Heart left ventricle (tissue), 16 donors: ENCODE data around the gene CDT1. TPM values are rescaled to one million over a fixed set of nuclear protein-coding genes. Genes with fewer than 3 reads are reported as not detected.
A peak's percentile ranks its signal among the peaks of the same experiment; 100 is the strongest.

Experiments
- ATAC-seq, 4 donors: fragments of 200-7000 bp; cut with Tn5 transposase; one replicate each; pipeline ENCODE4 v1.9.1; 2020 to 2022; ENCODE audit warnings: moderate library complexity in 4 of 4, mild to moderate bottlenecking in 3 of 4, moderate number of reproducible peaks in 1 of 4
- DNase-seq, 5 donors: peaks; one replicate each; pipeline ENCODE4 v3.0.0-alpha.2; 2020
- H3K27ac ChIP-seq, 12 donors: fragments of 200-600 bp; sonication (generic) in 4 of 12; one replicate each; pipeline versions ENCODE4 v1.5.0 to v1.8.0; 2016 to 2022; ENCODE audit warnings: mild to moderate bottlenecking in 2 of 12
- H3K27me3 ChIP-seq, 9 donors: fragments of 200-600 bp; sonication (generic) in 2 of 9; one replicate each; pipeline versions ENCODE4 v1.5.1 to v1.8.0; 2016 to 2022; ENCODE audit warnings: mild to moderate bottlenecking in 3 of 9
- H3K36me3 ChIP-seq, 9 donors: fragments of 200-600 bp; sonication (generic) in 2 of 9; one replicate each; pipeline versions ENCODE4 v1.5.0 to v1.8.0; 2018 to 2022; ENCODE audit warnings: mild to moderate bottlenecking in 2 of 9
- H3K4me1 ChIP-seq, 12 donors: fragments of 200-600 bp; sonication (generic) in 4 of 12; one replicate each; pipeline versions ENCODE4 v1.5.0 to v1.8.0; 2016 to 2022; ENCODE audit warnings: mild to moderate bottlenecking in 3 of 12
- H3K4me3 ChIP-seq, 12 donors: fragments of 200-600 bp; sonication (generic) in 4 of 12; one replicate each; pipeline versions ENCODE4 v1.5.0 to v1.8.0; 2017 to 2022; ENCODE audit warnings: mild to moderate bottlenecking in 9 of 12, moderate library complexity in 4 of 12
- H3K9me3 ChIP-seq, 12 donors: fragments of 200-600 bp; sonication (generic) in 4 of 12; one replicate each; pipeline versions ENCODE4 v1.5.0 to v1.8.0; 2016 to 2022; ENCODE audit warnings: mild to moderate bottlenecking in 1 of 12
- POLR2A ChIP-seq, 2 donors: fragments of 450-650 bp; IDR thresholded peaks; one replicate each; pipeline ENCODE4 v1.6.1; 2017; ENCODE audit warnings: antibody characterized with exemption in 2 of 2, mild to moderate bottlenecking in 2 of 2, moderate library complexity in 2 of 2
- WGBS, 4 donors: extraction: QIAGEN DNeasy Blood & Tissue Kit in 2 of 4; methylation state at CpG; one replicate each; pipeline versions ENCODE4 v1.1.5 to v1.1.7; 2013 to 2018; 5-methylcytosine and 5-hydroxymethylcytosine counted together
- intact Hi-C, 10 donors: fragments of 100-400 bp; cut with DNase I; formaldehyde crosslinking; loops; one replicate each; pipeline versions ENCODE4 v1.11.1 to v1.14.2; 2022
- polyA plus RNA-seq, 2 donors: library from polyadenylated mRNA; stranded (reverse); fragments of 200-250 nt; gene quantifications; one replicate each; pipeline ENCODE4 v1.2.3, GENCODE V29; 2013
- total RNA-seq, 9 donors: library from RNA; depleted of rRNA in 2 of 9; stranded (reverse); fragments of >200 nt in 2 of 9; fragmentation: NEBNext Ultra II Directional in 3 of 9; extraction: Animal tissue kit (Norgen Biotek cat#: 25700) in 3 of 9; gene quantifications; one replicate each; pipeline versions ENCODE4 v1.1.0 to v1.2.4, GENCODE V29; 2016 to 2023
- TF ChIP-seq, protein P1 (sequence below), 12 donors: fragments of 200-600 bp; sonication (generic) in 4 of 12; IDR thresholded peaks; one replicate each; pipeline versions ENCODE4 v1.5.0 to v1.8.0; 2018 to 2022; ENCODE audit warnings: antibody characterized with exemption in 12 of 12, mild to moderate bottlenecking in 5 of 12
- donor health status: ischemic (EF 13 %, LVEDD 7.1; RV severe dilation, severe dysfunction).
- donor health status: healthy with polysubstance abuse.
- donor health status: DM: no; HTN: yes; CAD: no.
- donor health status: DM: no; HTN: no; CAD: no.
- donor health status: ischemic (EF 25% LVEDD 6.9; RV normal size, moderate dysfunction).
- donor health status: ischemic (EF 25% LVEDD 5.7; RV mildly dilated, moderate dysfunction).
- donor health status: healthy.
- donor health status: DM: yes; HTN: yes; CAD: no.
- donor health status: ischemic (EF 35%, LVEDD 5.7; RV mildly dilated, moderate dysfunction).
- donor health status: nonischemic (EF 11% LVEDD 7.7; RV severe dilation, severe dysfunction).
- donor health status: DM: yes; HTN: yes; CAD: no.
- donor health status: PGD.
- donor health status: ischemic (EF 29% LVEDD 5.4; RV normal size, mild dysfunction).
- donor health status: nonischemic (EF 23%, LVEDD 6.1; RV moderate dilation, normal function).

The CDT1 gene
- total and polyA plus RNA-seq, 11 donors = 0.19 to 6.1 (median 0.61) TPM

DNA sequence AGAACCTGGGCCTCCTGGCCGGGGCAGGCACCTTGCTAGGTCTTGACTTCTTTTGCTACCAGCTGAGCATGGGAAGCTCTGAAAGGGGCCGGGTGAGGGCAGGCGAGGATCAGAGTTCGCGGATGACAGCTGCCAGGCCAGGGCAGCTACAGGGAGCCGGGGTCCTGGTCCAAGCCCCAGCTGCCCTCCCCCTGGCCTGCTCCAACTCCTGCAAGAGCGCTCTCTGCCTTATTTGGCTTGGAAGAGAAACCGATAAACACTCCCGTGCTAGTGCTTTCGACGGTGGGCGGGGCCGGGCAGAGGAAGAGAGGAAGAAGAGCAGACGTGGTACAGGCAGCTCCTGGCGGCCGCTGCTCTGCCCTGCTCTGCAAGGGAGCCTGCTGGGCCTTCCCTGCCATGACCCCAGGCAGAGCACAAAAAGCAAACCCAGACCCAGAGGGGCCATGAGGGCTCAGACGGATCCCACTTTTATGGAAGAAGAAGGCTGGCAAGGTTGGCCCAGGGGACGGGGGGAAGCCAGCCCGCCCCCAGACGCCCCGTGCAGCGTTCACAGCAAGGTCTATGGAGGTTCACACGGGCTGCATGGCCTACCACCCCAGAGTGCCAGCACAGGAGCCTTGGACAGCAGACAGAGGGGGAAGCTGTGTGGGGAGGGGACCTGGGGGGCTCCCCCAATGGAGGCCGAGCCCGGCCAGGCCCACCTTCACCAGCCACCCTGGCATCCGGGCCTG is 44.2 kb upstream of the CDT1 start:
- peaks cover 0 to 15% (median 0%) of the 10 kb centered on the region in 12 donors for H3K9me3 ChIP-seq
- intact Hi-C loops = no loop called here
- peak overlapping the region in 2 of 12 donors; percentile 32 to 92 for H3K27ac ChIP-seq
- WGBS, 4 donors = 49 to 56% (median 55%) methylated on average over 10 to 26 of the region's 26 CpGs
- TF ChIP-seq POLR2A (IDR thresholded peaks at IDR 0.05) = no peak
- TF ChIP-seq, protein P1, sequence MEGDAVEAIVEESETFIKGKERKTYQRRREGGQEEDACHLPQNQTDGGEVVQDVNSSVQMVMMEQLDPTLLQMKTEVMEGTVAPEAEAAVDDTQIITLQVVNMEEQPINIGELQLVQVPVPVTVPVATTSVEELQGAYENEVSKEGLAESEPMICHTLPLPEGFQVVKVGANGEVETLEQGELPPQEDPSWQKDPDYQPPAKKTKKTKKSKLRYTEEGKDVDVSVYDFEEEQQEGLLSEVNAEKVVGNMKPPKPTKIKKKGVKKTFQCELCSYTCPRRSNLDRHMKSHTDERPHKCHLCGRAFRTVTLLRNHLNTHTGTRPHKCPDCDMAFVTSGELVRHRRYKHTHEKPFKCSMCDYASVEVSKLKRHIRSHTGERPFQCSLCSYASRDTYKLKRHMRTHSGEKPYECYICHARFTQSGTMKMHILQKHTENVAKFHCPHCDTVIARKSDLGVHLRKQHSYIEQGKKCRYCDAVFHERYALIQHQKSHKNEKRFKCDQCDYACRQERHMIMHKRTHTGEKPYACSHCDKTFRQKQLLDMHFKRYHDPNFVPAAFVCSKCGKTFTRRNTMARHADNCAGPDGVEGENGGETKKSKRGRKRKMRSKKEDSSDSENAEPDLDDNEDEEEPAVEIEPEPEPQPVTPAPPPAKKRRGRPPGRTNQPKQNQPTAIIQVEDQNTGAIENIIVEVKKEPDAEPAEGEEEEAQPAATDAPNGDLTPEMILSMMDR (IDR thresholded peaks at IDR 0.05) = no peak
- H3K36me3 ChIP-seq = peaks cover 0 to 4% (median 0%) of the 10 kb centered on the region in 9 donors
- H3K4me3 ChIP-seq = no peak overlapping the region
- DNase-seq (peak in 1 of 5 donors; percentile 66), ATAC-seq (peak in 2 of 4 donors; percentile 10 to 29)
- H3K27me3 ChIP-seq = no peaks in the 10 kb centered on the region
- H3K4me1 ChIP-seq = peaks cover 0 to 30% (median 14%) of the 10 kb centered on the region in 12 donors

DNA sequence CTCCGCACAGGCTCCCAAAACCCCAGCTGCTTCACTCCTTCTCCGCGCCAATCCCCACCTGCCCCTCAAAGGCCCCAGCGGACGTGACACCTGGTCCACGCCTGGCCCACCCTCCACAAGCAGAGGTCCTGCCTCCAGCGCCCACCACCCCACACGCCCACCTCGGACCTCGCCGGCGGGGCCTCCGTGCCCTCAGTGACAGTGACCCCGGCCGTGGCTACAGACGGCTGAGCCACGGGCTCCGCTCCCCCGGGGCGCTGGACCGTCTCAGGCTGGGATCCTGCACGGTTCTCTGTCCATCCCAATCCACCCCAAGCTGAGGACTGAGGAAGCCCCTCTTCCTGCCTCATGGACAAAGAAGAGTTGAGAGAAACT is 43.6 kb upstream of the CDT1 start:
- Histone ChIP-seq H3K27me3 (no peaks in the 10 kb centered on the region), H3K9me3 (peaks cover 0 to 15% (median 0%) of the 10 kb centered on the region in 12 donors), H3K27ac (peak overlapping the region in 1 of 12 donors; percentile 92), H3K4me1 (peaks cover 0 to 30% (median 14%) of the 10 kb centered on the region in 12 donors), H3K4me3 (no peak overlapping the region), H3K36me3 (peaks cover 0 to 4% (median 0%) of the 10 kb centered on the region in 9 donors)
- ATAC-seq = no peak
- no peak for TF ChIP-seq POLR2A (IDR thresholded peaks at IDR 0.05)
- TF ChIP-seq, protein P1 (IDR thresholded peaks at IDR 0.05) = no peak
- no peak for DNase-seq
- intact Hi-C loops = no loop called here
- WGBS, 4 donors = 92 to 96% (median 95%) methylated on average over 13 to 22 of the region's 22 CpGs

DNA sequence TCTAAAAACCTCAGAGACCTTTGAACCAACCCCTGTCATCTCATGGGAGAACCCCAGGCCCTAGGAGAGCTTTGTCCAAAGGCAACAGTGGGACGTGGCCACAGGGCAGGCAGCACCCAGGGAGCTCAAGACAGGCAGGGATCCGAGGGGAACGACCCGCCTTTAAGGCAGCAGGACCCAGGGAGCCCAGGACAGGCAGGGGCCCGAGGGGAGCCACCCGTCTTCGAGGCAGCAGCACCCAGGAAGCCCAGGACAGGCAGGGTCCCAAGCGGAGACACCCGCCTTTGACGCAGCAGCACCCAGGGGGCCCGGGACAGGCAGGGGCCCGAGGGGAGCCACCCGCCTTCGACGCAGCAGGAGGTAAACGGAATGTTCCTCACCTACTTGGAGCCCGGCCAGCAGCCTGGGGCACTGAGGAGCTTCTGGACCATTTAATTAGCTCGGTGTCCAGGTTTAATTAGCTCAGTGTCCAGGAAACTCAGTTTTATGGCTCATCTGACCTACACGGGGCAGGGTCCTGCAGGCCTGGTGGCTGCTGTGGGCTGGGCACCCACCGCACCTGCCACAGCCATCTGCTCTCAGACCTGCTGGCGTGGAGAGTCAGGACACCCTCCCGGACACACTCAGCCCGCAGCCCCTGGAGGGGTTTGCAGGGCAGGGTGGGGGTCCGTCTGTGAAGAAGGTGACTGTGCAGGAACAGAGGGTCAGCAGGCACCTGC is 43.0 kb upstream of the CDT1 start:
- H3K9me3 ChIP-seq = peaks cover 0 to 15% (median 0%) of the 10 kb centered on the region in 12 donors
- ATAC-seq (no peak), DNase-seq (no peak)
- TF ChIP-seq, protein P1 (IDR thresholded peaks at IDR 0.05) = no peak
- no peak for TF ChIP-seq POLR2A (IDR thresholded peaks at IDR 0.05)
- H3K27me3 ChIP-seq = no peaks in the 10 kb centered on the region
- 86 to 89% (median 88%) methylated on average over 15 to 24 of the region's 24 CpGs for WGBS, 4 donors
- H3K4me1 ChIP-seq = peaks cover 0 to 30% (median 14%) of the 10 kb centered on the region in 12 donors
- no peak overlapping the region for H3K4me3 ChIP-seq
- H3K36me3 ChIP-seq = peaks cover 0 to 4% (median 0%) of the 10 kb centered on the region in 9 donors
- intact Hi-C loops = no loop called here
- peak overlapping the region in 1 of 12 donors; percentile 92 for H3K27ac ChIP-seq

DNA sequence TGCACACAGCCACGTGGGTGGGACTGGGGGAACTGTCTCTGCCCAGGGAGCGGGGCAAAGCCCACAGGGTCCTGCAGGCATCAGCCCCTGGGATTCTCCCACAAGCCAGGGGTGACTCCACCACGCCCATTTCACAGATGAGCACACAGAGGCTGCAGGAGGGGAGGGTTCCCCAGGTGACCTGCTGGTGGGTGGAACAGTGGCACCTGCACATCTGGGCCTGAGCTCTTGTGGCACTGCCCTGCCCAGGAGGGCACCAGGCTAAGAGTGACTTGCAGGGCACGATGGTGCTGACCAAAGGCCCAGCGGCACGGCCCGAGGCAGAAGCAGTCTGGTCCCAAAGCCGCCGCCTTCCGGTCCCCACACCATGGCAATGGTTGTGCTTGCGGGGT is 42.5 kb upstream of the CDT1 start:
- DNase-seq = no peak
- Histone ChIP-seq H3K27me3 (no peaks in the 10 kb centered on the region), H3K9me3 (peaks cover 0 to 15% (median 0%) of the 10 kb centered on the region in 12 donors), H3K36me3 (peaks cover 0 to 4% (median 0%) of the 10 kb centered on the region in 9 donors), H3K4me3 (no peak overlapping the region), H3K4me1 (peaks cover 0 to 30% (median 14%) of the 10 kb centered on the region in 12 donors), H3K27ac (peak overlapping the region in 1 of 12 donors; percentile 92)
- TF ChIP-seq POLR2A (IDR thresholded peaks at IDR 0.05) = no peak
- TF ChIP-seq, protein P1 (IDR thresholded peaks at IDR 0.05) = no peak
- 90 to 95% (median 95%) methylated on average over 10 to 11 of the region's 11 CpGs for WGBS, 4 donors
- intact Hi-C loops = no loop called here
- ATAC-seq = no peak
